Liver (tissue), 9 donors: ENCODE measurements around the gene HMG20B. TPM values are rescaled to one million over a fixed set of nuclear protein-coding genes. Genes with fewer than 3 reads are reported as not detected.

Source experiments
- DNase-seq: peaks from one replicate; pipeline ENCODE4 v3.0.0-alpha.2; 2017; ENCODE audit warnings: low spot score
- H3K27ac ChIP-seq, 2 donors: one replicate each; pipeline ENCODE4 v1.7.0; 2013; ENCODE audit warnings: inconsistent platforms in 2 of 2, low read length in 2 of 2, control low read depth in 1 of 2, low read depth in 1 of 2, mild to moderate bottlenecking in 1 of 2
- H3K27me3 ChIP-seq, 4 donors: one replicate each; pipeline versions ENCODE4 v1.6.1 to v1.7.0; 2013; ENCODE audit warnings: low read length in 3 of 4, inconsistent platforms in 1 of 4, mild to moderate bottlenecking in 1 of 4, moderate library complexity in 1 of 4; ENCODE audit not compliant: control insufficient read depth in 4 of 4, insufficient read depth in 4 of 4
- H3K36me3 ChIP-seq, 4 donors: one replicate each; pipeline versions ENCODE4 v1.6.1 to v1.7.0; 2013; ENCODE audit warnings: low read length in 3 of 4, mild to moderate bottlenecking in 3 of 4, low read depth in 1 of 4, moderate library complexity in 1 of 4; ENCODE audit not compliant: control insufficient read depth in 4 of 4, insufficient read depth in 3 of 4
- H3K4me1 ChIP-seq, 4 donors: one replicate each; pipeline versions ENCODE4 v1.6.1 to v1.7.0; 2013; ENCODE audit warnings: low read length in 3 of 4, mild to moderate bottlenecking in 3 of 4, moderate library complexity in 1 of 4; ENCODE audit not compliant: control insufficient read depth in 4 of 4, insufficient read depth in 4 of 4
- H3K4me3 ChIP-seq, 3 donors: one replicate each; pipeline versions ENCODE4 v1.6.1 to v1.7.0; 2013; ENCODE audit warnings: low read length in 3 of 3, control low read depth in 1 of 3, low read depth in 1 of 3, mild to moderate bottlenecking in 1 of 3
- H3K9ac ChIP-seq, 2 donors: one replicate each; pipeline ENCODE4 v1.7.0; 2013; ENCODE audit warnings: low read length in 2 of 2, mild to moderate bottlenecking in 2 of 2, moderate library complexity in 2 of 2, control low read depth in 1 of 2, low read depth in 1 of 2
- H3K9me3 ChIP-seq, 4 donors: one replicate each; pipeline versions ENCODE4 v1.6.1 to v1.7.0; 2013; ENCODE audit warnings: low read length in 3 of 4; ENCODE audit not compliant: control insufficient read depth in 4 of 4
- CTCF ChIP-seq: fragments of 150-350 bp; IDR thresholded peaks from 2 replicates; pipeline ENCODE4 v1.5.1; 2017; ENCODE audit warnings: improper control_type of control experiment, low read depth, low read length; ENCODE audit not compliant: missing input control
- EGR1 ChIP-seq, 2 donors: IDR thresholded peaks; 2 replicates each; pipeline ENCODE4 v1.6.1; 2016 to 2018; ENCODE audit warnings: antibody characterized with exemption in 2 of 2, low read depth in 2 of 2
- FOXA1 ChIP-seq: IDR thresholded peaks from 2 replicates; pipeline ENCODE4 v1.6.1; 2016; ENCODE audit warnings: antibody characterized with exemption
- GABPA ChIP-seq, 2 donors: IDR thresholded peaks in 1 of 2; conservative IDR thresholded peaks in 1 of 2; 2 replicates each; pipeline ENCODE4 v1.6.1; 2016; ENCODE audit warnings: antibody characterized with exemption in 2 of 2, mild to moderate bottlenecking in 1 of 2, moderate library complexity in 1 of 2
- HNF4G ChIP-seq: IDR thresholded peaks from 2 replicates; pipeline ENCODE4 v1.6.1; 2016; ENCODE audit warnings: antibody characterized with exemption
- JUND ChIP-seq, 2 donors: IDR thresholded peaks; 2 replicates each; pipeline ENCODE4 v1.6.1; 2016; ENCODE audit warnings: antibody characterized with exemption in 2 of 2
- MAX ChIP-seq: IDR thresholded peaks from 2 replicates; pipeline ENCODE4 v1.6.1; 2016; ENCODE audit warnings: antibody characterized with exemption
- NR2F2 ChIP-seq: IDR thresholded peaks from 2 replicates; pipeline ENCODE4 v1.6.1; 2016; ENCODE audit warnings: antibody characterized with exemption
- RAD21 ChIP-seq, 2 donors: IDR thresholded peaks; 2 replicates each; pipeline ENCODE4 v1.6.1; 2016; ENCODE audit warnings: antibody characterized with exemption in 2 of 2, mild to moderate bottlenecking in 2 of 2
- REST ChIP-seq: IDR thresholded peaks from 2 replicates; pipeline ENCODE4 v1.6.1; 2016; ENCODE audit warnings: antibody characterized with exemption, mild to moderate bottlenecking
- RXRA ChIP-seq, 2 donors: IDR thresholded peaks; 2 replicates each; pipeline ENCODE4 v1.6.1; 2017 to 2018; ENCODE audit warnings: antibody characterized with exemption in 2 of 2, mild to moderate bottlenecking in 1 of 2
- SP1 ChIP-seq: IDR thresholded peaks from 2 replicates; pipeline ENCODE4 v1.6.1; 2018; ENCODE audit warnings: antibody characterized with exemption, mild to moderate bottlenecking
- YY1 ChIP-seq: IDR thresholded peaks from 2 replicates; pipeline ENCODE4 v1.6.1; 2016; ENCODE audit warnings: antibody characterized with exemption, mild to moderate bottlenecking
- ZBTB33 ChIP-seq: IDR thresholded peaks from 2 replicates; pipeline ENCODE4 v1.6.1; 2016; ENCODE audit warnings: antibody characterized with exemption
- WGBS: extraction: QIAGEN DNeasy Blood & Tissue Kit; methylation state at CpG from one replicate; pipeline ENCODE4 v1.1.7; 2013; 5-methylcytosine and 5-hydroxymethylcytosine counted together
- polyA plus RNA-seq, 2 donors: library from polyadenylated mRNA; stranded (reverse) in 1 of 2; unstranded in 1 of 2; fragments of 200-250 nt in 1 of 2; fragments of >200 nt in 1 of 2; fragmentation: Nextera tagmentation in 1 of 2; extraction: Ambion mirVana in 1 of 2; gene quantifications; one replicate each; pipeline versions ENCODE4 v1.2.1 to v1.2.3, GENCODE V29; 2013 to 2015
- total RNA-seq, 2 donors: library from RNA; depleted of rRNA; stranded (reverse); fragments of >200 nt; gene quantifications; one replicate each; pipeline ENCODE4 v1.2.3, GENCODE V29; 2014
- donor health status: healthy.
- donor health status: healthy.
- donor health status: healthy.
- donor health status: healthy.
- donor health status: healthy.

The HMG20B gene
- total and polyA plus RNA-seq, 4 donors = 28.6 to 35.1 (median 30.5) TPM

GRCh38 chr19:3617463-3617862 is 44.7 kb downstream of the HMG20B start:
- Histone ChIP-seq H3K4me3 (no peak overlapping the region), H3K27ac (no peak overlapping the region), H3K9me3 (no peaks in the 10 kb centered on the region), H3K27me3 (no peaks in the 10 kb centered on the region), H3K4me1 (no peaks in the 10 kb centered on the region), H3K9ac (no peak overlapping the region), H3K36me3 (peaks cover 0 to 25% (median 6%) of the 10 kb centered on the region in 4 donors)
- no peak for DNase-seq
- TF ChIP-seq NR2F2 (no peak), MAX (no peak), YY1 (no peak), ZBTB33 (no peak), RAD21 (IDR thresholded peaks at IDR 0.05) (peak in 1 of 2 donors; percentile 8)
- WGBS = 74% methylated on average over 19 of the region's 19 CpGs

- Histone ChIP-seq H3K36me3 (peaks cover 0 to 27% (median 7%) of the 10 kb centered on the region in 4 donors), H3K9ac (no peak overlapping the region), H3K27me3 (no peaks in the 10 kb centered on the region), H3K4me1 (no peaks in the 10 kb centered on the region), H3K27ac (no peak overlapping the region), H3K9me3 (no peaks in the 10 kb centered on the region), H3K4me3 (no peak overlapping the region)
- DNase-seq = peak; percentile 69
- no peak for TF ChIP-seq GABPA (IDR thresholded peaks at IDR 0.05 in 1 of 2, conservative IDR thresholded peaks at IDR 0.05 in 1 of 2)
- no peak for TF ChIP-seq JUND (IDR thresholded peaks at IDR 0.05)
- TF ChIP-seq REST = no peak
- no peak for TF ChIP-seq HNF4G
- no peak for TF ChIP-seq FOXA1
- no peak for TF ChIP-seq NR2F2
- TF ChIP-seq YY1 = no peak
- no peak for TF ChIP-seq ZBTB33
- TF ChIP-seq CTCF = peak; percentile 63
- no peak for TF ChIP-seq RXRA (IDR thresholded peaks at IDR 0.05)
- TF ChIP-seq RAD21 (IDR thresholded peaks at IDR 0.05) = peak; percentile 77 to 88
- TF ChIP-seq SP1 = no peak
- no peak for TF ChIP-seq EGR1 (IDR thresholded peaks at IDR 0.05; ENCODE audit: low read depth in 2 of 2)
- WGBS = 64% methylated on average over 31 of the region's 31 CpGs
Observed at GRCh38 chr19:3618144-3618810, 45.5 kb downstream of the HMG20B start.
